ENCODE data around the gene NKTR. TPM values are rescaled to one million over a fixed set of nuclear protein-coding genes. Genes with fewer than 3 reads are reported as not detected.

NKTR gene
- total and polyA plus RNA-seq, 9 of the 15 experiments (the other 6 are each of a cell fraction or from before 2014, with no cell fraction given), result 19.7 to 123 (median 92.6) TPM

GRCh38 chr3:42654331-42655201, 54.1 kb downstream of the NKTR start:
- no peaks in the 10 kb centered on the region for H3K27me3 ChIP-seq (ENCODE audit: control insufficient read depth in 2 of 2, insufficient read depth in 2 of 2, low read length in 2 of 2)
- H4K20me1 ChIP-seq (replicated peaks; ENCODE audit: control insufficient read depth, insufficient read depth, low read length), result no peaks in the 10 kb centered on the region
- H3K9me1 ChIP-seq (ENCODE audit: control insufficient read depth, insufficient read depth, low read length), result peaks cover 4% of the 10 kb centered on the region
- DNase-seq (ENCODE audit: extremely low read depth in 1 of 4, low spot score in 3 of 4) (peak; percentile 66 to 92 (median 87)), FAIRE-seq (no peak), ATAC-seq (peak; percentile 66)
- POLR2A ChIA-PET, result interaction anchor here (0.6 to 1.6 kb wide), 9 partner anchors 11 to 1669 kb away, joined by 3 to 5 read pairs (median 3); no protein-coding TSS in a partner anchor
- peak overlapping the region; percentile 78 for H3K4me2 ChIP-seq (ENCODE audit: insufficient read depth, low read length)
- H3K27ac ChIP-seq (ENCODE audit: extremely low read depth, low read depth, low read length), result peak overlapping the region; percentile 52
- 6% methylated on average over 32 of the region's 94 CpGs for WGBS (ENCODE audit: insufficient coverage, low coverage, missing lambda C conversion rate)
- CTCF ChIA-PET (ENCODE audit: low intra/inter-chr PET ratio), result no interaction called here
- BruUV-seq (replicated peaks), result no TSS peak
- intact Hi-C loops (cut with micrococcal nuclease), result loop anchor here (5.0 kb wide), 1 partner anchor 72 kb away; the partner anchor contains the start of gene SEC22C
- peaks cover 16 to 56% of the 10 kb centered on the region in 2 experiments for H3K4me1 ChIP-seq (replicated peaks in 1 of 2; ENCODE audit: control insufficient read depth in 2 of 2, insufficient read depth in 2 of 2, low read length in 2 of 2)
- in situ Hi-C loops (cut with MboI), result loop anchor here (5.0 kb wide), 1 partner anchor 93 kb away; no protein-coding TSS in a partner anchor
- H2AFZ ChIP-seq (ENCODE audit: low read depth, low read length), result peak overlapping the region; percentile 85
- H3K4me3 ChIP-seq, result peak overlapping the region; percentile 53
- peak overlapping the region; percentile 65 to 94; a peak in 3 of 4 replicates for H3K9ac ChIP-seq (ENCODE audit: insufficient read depth in 1 of 2, low read depth in 2 of 2, low read length in 2 of 2)
- peaks cover 5% of the 10 kb centered on the region; the same call in 1 of the 3 replicates for H3K36me3 ChIP-seq (ENCODE audit: control insufficient read depth, insufficient read depth, low read length)
- no peaks in the 10 kb centered on the region for H3K79me2 ChIP-seq (ENCODE audit: control insufficient read depth, insufficient read depth, low read length)
- no peaks in the 10 kb centered on the region for H3K9me3 ChIP-seq (replicated peaks; ENCODE audit: control insufficient read depth, insufficient read depth, low read depth, low read length)
- TF ChIP-seq ZNF12 (CRISPR knock-in tag; IDR thresholded peaks at IDR 0.05) (no peak; the same call in 1 of the 2 replicates), DMBX1 (CRISPR knock-in tag; IDR thresholded peaks at IDR 0.05; ENCODE audit: borderline replicate concordance) (0 out of 2 replicates have a peak, but pooled peaks have one; percentile 30), SMARCA5 (IDR thresholded peaks at IDR 0.05) (no peak; the same call in 1 of the 2 replicates), ZNF184 (CRISPR knock-in tag; IDR thresholded peaks at IDR 0.05) (no peak), RBBP5 (IDR thresholded peaks at IDR 0.05; ENCODE audit: borderline replicate concordance, insufficient read depth, low read length, poor library complexity, severe bottlenecking) (peak; percentile 21), KDM1A (IDR thresholded peaks at IDR 0.05) (0 out of 4 replicates have a peak, but pooled peaks of 1 of the 2 experiments have one; percentile 22), MLLT1 (IDR thresholded peaks at IDR 0.05) (0 out of 4 replicates have a peak, but pooled peaks of 1 of the 2 experiments have one; percentile 33), ZBTB2 (IDR thresholded peaks at IDR 0.05) (no peak), ZNF639 (CRISPR knock-in tag; conservative IDR thresholded peaks at IDR 0.05 in 1 of 2, IDR thresholded peaks at IDR 0.05 in 1 of 2) (0 out of 4 replicates have a peak, but pooled peaks of 1 of the 2 experiments have one; percentile 17), CTBP1 (IDR thresholded peaks at IDR 0.05; ENCODE audit: borderline replicate concordance) (peak; percentile 32; the same call in 1 of the 2 replicates), SMAD4 (CRISPR knock-in tag; conservative IDR thresholded peaks at IDR 0.05) (peak; percentile 75; the same call in 1 of the 2 replicates), RBFOX2 (IDR thresholded peaks at IDR 0.05; ENCODE audit: low read depth, low read length) (peak; percentile 64), NR3C1 (CRISPR knock-in tag; IDR thresholded peaks at IDR 0.05) (peak; percentile 37; the same call in 1 of the 2 replicates), ZNF174 (CRISPR knock-in tag; IDR thresholded peaks at IDR 0.05) (no peak), CHD4 (IDR thresholded peaks at IDR 0.05; ENCODE audit: insufficient read depth, insufficient replicate concordance, low read depth, low read length, poor library complexity, severe bottlenecking) (peak; percentile 51)

All from K562 (cell line).